Activated T-cell treated with anti-CD3 and anti-CD28 coated beads, Interleukin-2, amount 50 U/mL, for 4 hours (primary cell): Measurements from ENCODE around the gene CUEDC2. TPM values are rescaled to one million over a fixed set of nuclear protein-coding genes. Genes with fewer than 3 reads are reported as not detected.

Experiments used
- ATAC-seq, 2 donors: fragments of 200-7000 bp; cut with Tn5 transposase; one replicate each; pipeline ENCODE4 v1.10.0; 2021
- DNase-seq: peaks from one replicate; pipeline ENCODE4 v3.0.0-alpha.2; 2020
- H3K27me3 Mint-ChIP-seq: one replicate; pipeline ENCODE4 v1.8.0; 2021; ENCODE audit warnings: low read depth, mixed read lengths
- H3K36me3 Mint-ChIP-seq: one replicate; pipeline ENCODE4 v1.8.0; 2022; ENCODE audit warnings: mixed read lengths; ENCODE audit not compliant: insufficient read depth
- H3K4me1 Mint-ChIP-seq: one replicate; pipeline ENCODE4 v1.8.0; 2021; ENCODE audit warnings: low read depth, mixed read lengths
- H3K4me3 Mint-ChIP-seq: one replicate; pipeline ENCODE4 v1.8.0; 2021; ENCODE audit warnings: mild to moderate bottlenecking, moderate library complexity, mixed read lengths
- H3K9me3 Mint-ChIP-seq: one replicate; pipeline ENCODE4 v1.8.0; 2021; ENCODE audit warnings: mixed read lengths
- total RNA-seq, 3 donors: library from RNA; stranded (reverse); gene quantifications; one replicate each; pipeline ENCODE4 v1.2.1, GENCODE V29; 2021

CUEDC2 gene
- total RNA-seq, 3 donors from 2014 or later: 44.3 to 50.6 (median 45.3) TPM

- Mint-ChIP-seq H3K4me1 (peaks cover 31% of the 10 kb centered on the region), H3K4me3 (no peak overlapping the region)
Observed at GRCh38 chr10:102424145-102424544, 8.2 kb downstream of the CUEDC2 start.

GRCh38 chr10:102423372-102423968 is 8.9 kb downstream of the CUEDC2 start:
- Mint-ChIP-seq H3K36me3 (peaks cover 7% of the 10 kb centered on the region), H3K4me1 (peaks cover 34% of the 10 kb centered on the region), H3K4me3 (peak overlapping the region; percentile 37), H3K9me3 (no peaks in the 10 kb centered on the region), H3K27me3 (no peaks in the 10 kb centered on the region)
- DNase-seq (no peak), ATAC-seq (no peak)

More at GRCh38 chr10:102424145-102424544, 8.2 kb downstream of the CUEDC2 start:
- DNase-seq: no peak
- no peak for ATAC-seq
- Mint-ChIP-seq H3K36me3 (peaks cover 7% of the 10 kb centered on the region), H3K27me3 (no peaks in the 10 kb centered on the region), H3K9me3 (no peaks in the 10 kb centered on the region)

GRCh38 chr10:102422545-102423129 is 9.7 kb downstream of the CUEDC2 start:
- Mint-ChIP-seq H3K27me3 (peaks cover 8% of the 10 kb centered on the region), H3K4me1 (peaks cover 38% of the 10 kb centered on the region), H3K9me3 (no peaks in the 10 kb centered on the region), H3K36me3 (peaks cover 7% of the 10 kb centered on the region), H3K4me3 (peak overlapping the region; percentile 96)
- DNase-seq (no peak), ATAC-seq (peak in 1 of 2 donors; percentile 12)

- H3K27me3 Mint-ChIP-seq: peaks cover 14% of the 10 kb centered on the region
- peak; percentile 4 for ATAC-seq
- H3K4me1 Mint-ChIP-seq: peaks cover 35% of the 10 kb centered on the region
- no peak for DNase-seq
- H3K9me3 Mint-ChIP-seq: no peaks in the 10 kb centered on the region
- peak overlapping the region; percentile 96 for H3K4me3 Mint-ChIP-seq
- peaks cover 7% of the 10 kb centered on the region for H3K36me3 Mint-ChIP-seq
Observed at GRCh38 chr10:102421757-102422512, 10.4 kb downstream of the CUEDC2 start.

GRCh38 chr10:102421507-102421756 is 10.9 kb downstream of the CUEDC2 start:
- peaks cover 7% of the 10 kb centered on the region for H3K36me3 Mint-ChIP-seq
- ATAC-seq (no peak), DNase-seq (no peak)
- peaks cover 34% of the 10 kb centered on the region for H3K4me1 Mint-ChIP-seq
- no peaks in the 10 kb centered on the region for H3K9me3 Mint-ChIP-seq
- peak overlapping the region; percentile 96 for H3K4me3 Mint-ChIP-seq
- peaks cover 16% of the 10 kb centered on the region for H3K27me3 Mint-ChIP-seq

GRCh38 chr10:102420714-102421506 is 11.5 kb downstream of the CUEDC2 start, which contains the start of gene FBXL15:
TSS of gene FBXL15 (plus strand) at chr10:102420836. CDS start at chr10:102421130, 294 bp downstream.
- Mint-ChIP-seq H3K4me3 (peak within 1 kb of the TSS; percentile 96), H3K9me3 (no peaks in the 10 kb centered on the region), H3K27me3 (peaks cover 21% of the 10 kb centered on the region), H3K36me3 (peaks cover 7% of the 10 kb centered on the region), H3K4me1 (peaks cover 34% of the 10 kb centered on the region)
- peak; percentile 82 to 84 for ATAC-seq
- DNase-seq: peak; percentile 95

GRCh38 chr10:102420181-102420713 is 12.1 kb downstream of the CUEDC2 start:
- ATAC-seq: no peak
- DNase-seq: no peak
- Mint-ChIP-seq H3K4me1 (peaks cover 34% of the 10 kb centered on the region), H3K4me3 (peak overlapping the region; percentile 96), H3K27me3 (peaks cover 26% of the 10 kb centered on the region), H3K36me3 (peaks cover 7% of the 10 kb centered on the region), H3K9me3 (no peaks in the 10 kb centered on the region)

GRCh38 chr10:102419269-102420180 is 12.8 kb downstream of the CUEDC2 start:
- Mint-ChIP-seq H3K27me3 (peaks cover 26% of the 10 kb centered on the region), H3K4me1 (peaks cover 34% of the 10 kb centered on the region), H3K9me3 (no peaks in the 10 kb centered on the region), H3K36me3 (peaks cover 7% of the 10 kb centered on the region), H3K4me3 (peak overlapping the region; percentile 96)
- ATAC-seq: no peak
- peak; percentile 64 for DNase-seq

- ATAC-seq: no peak
- DNase-seq: no peak
- no peaks in the 10 kb centered on the region for H3K9me3 Mint-ChIP-seq
- peaks cover 30% of the 10 kb centered on the region for H3K27me3 Mint-ChIP-seq
- peaks cover 34% of the 10 kb centered on the region for H3K4me1 Mint-ChIP-seq
- peaks cover 7% of the 10 kb centered on the region for H3K36me3 Mint-ChIP-seq
- H3K4me3 Mint-ChIP-seq: peak within 1 kb of the TSS; percentile 96
Observed at GRCh38 chr10:102418622-102419268, 13.6 kb downstream of the CUEDC2 start, which contains the start of gene PSD. TSS of gene PSD (minus strand) at chr10:102418785. CDS start at chr10:102417038, 1,747 bp downstream.

GRCh38 chr10:102416695-102417094 is 15.7 kb downstream of the CUEDC2 start:
- H3K36me3 Mint-ChIP-seq: no peaks in the 10 kb centered on the region
- H3K9me3 Mint-ChIP-seq: no peaks in the 10 kb centered on the region
- H3K4me3 Mint-ChIP-seq: no peak overlapping the region
- peaks cover 30% of the 10 kb centered on the region for H3K4me1 Mint-ChIP-seq
- no peak for ATAC-seq
- peaks cover 36% of the 10 kb centered on the region for H3K27me3 Mint-ChIP-seq
- DNase-seq: no peak

GRCh38 chr10:102416283-102416682 is 16.1 kb downstream of the CUEDC2 start:
- no peaks in the 10 kb centered on the region for H3K36me3 Mint-ChIP-seq
- ATAC-seq (no peak), DNase-seq (no peak)
- peaks cover 32% of the 10 kb centered on the region for H3K4me1 Mint-ChIP-seq
- H3K4me3 Mint-ChIP-seq: no peak overlapping the region
- H3K27me3 Mint-ChIP-seq: peaks cover 40% of the 10 kb centered on the region
- no peaks in the 10 kb centered on the region for H3K9me3 Mint-ChIP-seq

- peaks cover 50% of the 10 kb centered on the region for H3K27me3 Mint-ChIP-seq
- DNase-seq (no peak), ATAC-seq (no peak)
- no peak overlapping the region for H3K4me3 Mint-ChIP-seq
- H3K9me3 Mint-ChIP-seq: no peaks in the 10 kb centered on the region
- H3K36me3 Mint-ChIP-seq: no peaks in the 10 kb centered on the region
- H3K4me1 Mint-ChIP-seq: peaks cover 31% of the 10 kb centered on the region
Observed at GRCh38 chr10:102414749-102415148, 17.6 kb downstream of the CUEDC2 start.
